Activated naive CD4-positive, alpha-beta T cell treated with anti-CD3 and anti-CD28 coated beads, Interleukin-2, amount 50 U/mL, for 24 hours (primary cell): ENCODE results near the gene PRDM13.
A peak's percentile ranks its signal among the peaks of the same experiment; 100 is the strongest.
"Not testable (repeated sequence)": the region's sequence is repeated elsewhere in the genome, so short reads cannot be mapped to it uniquely, and the experiment has no call there.

ENCODE experiments used
- H3K27ac Mint-ChIP-seq: one replicate; pipeline ENCODE4 v1.8.0; 2021; ENCODE audit warnings: mild to moderate bottlenecking, mixed read lengths
- H3K27me3 Mint-ChIP-seq: one replicate; pipeline ENCODE4 v1.8.0; 2021; ENCODE audit warnings: mixed read lengths
- H3K36me3 Mint-ChIP-seq: one replicate; pipeline ENCODE4 v1.8.0; 2021; ENCODE audit warnings: mixed read lengths
- H3K4me1 Mint-ChIP-seq: one replicate; pipeline ENCODE4 v1.8.0; 2021; ENCODE audit warnings: mixed read lengths
- H3K4me3 Mint-ChIP-seq: one replicate; pipeline ENCODE4 v1.8.0; 2021; ENCODE audit warnings: mild to moderate bottlenecking, mixed read lengths
- H3K9me3 Mint-ChIP-seq: one replicate; pipeline ENCODE4 v1.8.0; 2021; ENCODE audit warnings: mixed read lengths

The PRDM13 gene

GRCh38 chr6:99591673-99592364 is 14.8 kb upstream of the PRDM13 start:
- Mint-ChIP-seq H3K4me1 (peaks cover 23% of the 10 kb centered on the region), H3K4me3 (no peak overlapping the region), H3K27ac (no peak overlapping the region), H3K9me3 (peaks cover 9% of the 10 kb centered on the region), H3K36me3 (peaks cover 2% of the 10 kb centered on the region), H3K27me3 (peaks cover 62% of the 10 kb centered on the region)

DNA sequence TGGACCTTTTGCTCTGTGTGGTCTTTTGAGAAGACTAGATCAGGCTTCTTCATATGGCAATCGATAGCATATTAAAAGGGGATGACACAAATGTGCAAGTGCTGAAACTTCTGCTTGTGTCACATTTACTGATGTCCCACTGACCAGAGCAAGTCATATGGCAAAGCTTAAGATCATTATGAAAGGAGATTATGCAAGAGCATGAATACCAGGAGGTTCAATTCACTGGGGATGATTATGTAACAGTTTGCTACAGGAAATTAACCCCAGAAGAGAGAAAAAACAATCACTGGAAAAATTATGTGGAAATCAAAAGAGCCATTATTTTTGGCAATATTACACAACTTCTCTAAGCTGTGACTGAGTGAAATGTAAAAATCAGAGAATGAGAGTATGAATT is 13.7 kb upstream of the PRDM13 start:
- H3K27me3 Mint-ChIP-seq: peaks cover 70% of the 10 kb centered on the region
- H3K4me1 Mint-ChIP-seq: peaks cover 23% of the 10 kb centered on the region
- H3K9me3 Mint-ChIP-seq: peaks cover 9% of the 10 kb centered on the region
- H3K27ac Mint-ChIP-seq: no peak overlapping the region
- H3K36me3 Mint-ChIP-seq: peaks cover 2% of the 10 kb centered on the region
- no peak overlapping the region for H3K4me3 Mint-ChIP-seq

DNA sequence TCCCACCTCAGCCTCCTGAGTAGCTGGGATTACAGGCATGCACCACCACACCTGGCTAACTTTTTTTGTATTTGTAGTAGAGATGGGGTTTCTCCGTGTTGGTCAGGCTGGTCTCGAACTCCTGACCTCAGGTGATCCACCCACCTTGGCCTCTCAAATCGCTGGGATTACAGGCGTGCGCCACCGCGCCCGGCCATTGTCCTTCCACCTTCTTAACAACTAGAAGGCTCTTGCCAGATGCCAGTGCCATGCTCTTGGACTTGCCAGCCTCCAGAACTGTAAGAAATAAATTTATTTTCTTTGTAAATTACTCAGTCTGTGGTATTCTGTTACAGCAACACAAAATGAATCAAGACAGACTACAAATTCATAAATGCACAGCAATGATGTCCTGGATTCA is 11.9 kb upstream of the PRDM13 start:
- H3K27ac Mint-ChIP-seq, H3K36me3 Mint-ChIP-seq, H3K9me3 Mint-ChIP-seq, H3K4me3 Mint-ChIP-seq: not testable (repeated sequence)
- H3K27me3 Mint-ChIP-seq: peaks cover 72% of the 10 kb centered on the region
- H3K4me1 Mint-ChIP-seq: peaks cover 12% of the 10 kb centered on the region

DNA sequence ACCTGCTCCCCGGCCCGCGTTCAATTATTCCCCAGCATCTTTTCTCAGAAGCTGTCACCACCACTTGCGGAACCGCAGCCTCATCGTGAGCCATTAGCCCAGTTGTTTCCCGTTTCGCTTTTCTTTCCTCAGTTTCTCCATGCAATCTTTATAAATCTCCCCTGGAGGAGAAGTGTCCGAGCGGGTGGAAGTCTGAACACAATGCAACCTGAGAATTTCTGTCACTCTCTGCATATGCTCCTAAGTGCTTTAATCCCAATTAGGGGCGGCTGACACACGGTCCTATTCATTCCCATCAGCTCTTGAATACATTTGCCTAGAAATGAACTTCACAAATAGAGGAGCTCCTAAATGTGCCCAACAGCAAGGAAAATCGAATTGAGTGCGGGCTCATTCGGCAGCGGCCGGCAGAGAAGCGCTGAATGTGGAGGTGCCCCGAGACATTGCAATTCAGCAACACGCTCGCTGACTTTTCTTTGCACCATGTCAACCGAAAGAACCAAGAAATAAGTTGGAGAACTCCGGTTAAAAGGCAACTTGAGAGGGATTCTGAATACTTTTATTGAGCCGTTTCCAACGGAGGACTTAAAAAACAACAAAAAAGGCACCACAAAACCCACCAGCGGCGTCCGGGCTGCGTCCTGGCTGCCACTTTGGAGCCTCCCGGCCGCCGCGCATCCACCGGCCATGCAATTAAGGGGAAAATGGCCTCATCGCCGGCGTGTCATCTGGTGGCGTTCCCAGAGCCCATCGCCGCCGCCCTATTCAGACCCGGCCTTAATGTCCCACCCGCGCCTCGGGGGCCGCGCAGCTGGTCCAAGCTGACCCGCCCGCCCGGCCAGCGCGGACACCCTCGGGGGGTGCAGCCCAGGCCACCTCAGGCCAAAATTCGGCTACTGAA is 3.9 kb upstream of the PRDM13 start:
- H3K27ac Mint-ChIP-seq: no peak overlapping the region
- H3K4me1 Mint-ChIP-seq: peaks cover 16% of the 10 kb centered on the region
- peaks cover 70% of the 10 kb centered on the region for H3K27me3 Mint-ChIP-seq
- H3K9me3 Mint-ChIP-seq: no peaks in the 10 kb centered on the region
- peak overlapping the region; percentile 49 for H3K4me3 Mint-ChIP-seq
- no peaks in the 10 kb centered on the region for H3K36me3 Mint-ChIP-seq

DNA sequence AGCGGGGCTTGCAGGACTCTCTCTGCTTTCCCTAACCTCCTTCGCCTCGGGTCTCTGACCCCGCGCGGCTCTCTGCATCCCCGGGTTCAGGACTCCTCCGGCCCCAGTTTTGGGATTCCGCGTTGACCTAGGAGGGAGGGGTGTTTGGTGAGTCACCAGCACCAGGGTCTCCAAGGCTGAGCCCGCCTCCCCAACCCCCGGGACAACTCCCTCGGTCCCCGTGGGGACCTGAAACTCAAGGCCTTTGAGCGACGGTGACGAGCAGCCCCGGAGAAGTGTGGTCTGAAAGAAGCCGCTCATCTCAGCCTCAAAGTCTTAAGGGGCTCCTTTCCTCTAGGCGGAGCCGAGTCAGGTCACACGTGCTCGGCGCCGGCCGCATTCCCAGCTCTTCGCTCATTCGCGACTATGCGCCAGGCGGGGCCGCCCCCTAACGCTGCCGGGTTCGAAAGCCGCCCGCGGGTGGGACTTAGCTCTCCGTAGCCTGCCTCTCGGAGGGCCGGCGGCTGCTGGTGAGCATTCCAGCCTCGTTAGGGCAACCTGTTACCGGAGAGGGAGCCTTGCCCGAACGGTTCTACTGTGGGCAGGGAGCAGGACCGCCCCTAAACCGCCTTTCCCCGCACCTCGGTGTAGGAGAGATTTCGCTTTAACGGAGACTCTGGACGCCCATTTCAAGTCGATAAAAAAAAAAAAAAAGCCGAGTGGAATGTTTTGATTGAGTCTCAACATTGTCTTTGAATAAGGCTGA is 3.0 kb upstream of the PRDM13 start:
- H3K9me3 Mint-ChIP-seq: no peaks in the 10 kb centered on the region
- H3K27me3 Mint-ChIP-seq: peaks cover 70% of the 10 kb centered on the region
- H3K4me1 Mint-ChIP-seq: peaks cover 16% of the 10 kb centered on the region

GRCh38 chr6:99604166-99605073 is 2.2 kb upstream of the PRDM13 start:
- peak overlapping the region; percentile 67 for H3K4me3 Mint-ChIP-seq
- H3K36me3 Mint-ChIP-seq: no peaks in the 10 kb centered on the region
- no peak overlapping the region for H3K27ac Mint-ChIP-seq
- peaks cover 16% of the 10 kb centered on the region for H3K4me1 Mint-ChIP-seq
- H3K27me3 Mint-ChIP-seq: peaks cover 70% of the 10 kb centered on the region
- H3K9me3 Mint-ChIP-seq: no peaks in the 10 kb centered on the region

More for the DNA sequence above, 3.0 kb upstream of the PRDM13 start:
- Mint-ChIP-seq H3K36me3 (no peaks in the 10 kb centered on the region), H3K4me3 (peak overlapping the region; percentile 67), H3K27ac (no peak overlapping the region)

DNA sequence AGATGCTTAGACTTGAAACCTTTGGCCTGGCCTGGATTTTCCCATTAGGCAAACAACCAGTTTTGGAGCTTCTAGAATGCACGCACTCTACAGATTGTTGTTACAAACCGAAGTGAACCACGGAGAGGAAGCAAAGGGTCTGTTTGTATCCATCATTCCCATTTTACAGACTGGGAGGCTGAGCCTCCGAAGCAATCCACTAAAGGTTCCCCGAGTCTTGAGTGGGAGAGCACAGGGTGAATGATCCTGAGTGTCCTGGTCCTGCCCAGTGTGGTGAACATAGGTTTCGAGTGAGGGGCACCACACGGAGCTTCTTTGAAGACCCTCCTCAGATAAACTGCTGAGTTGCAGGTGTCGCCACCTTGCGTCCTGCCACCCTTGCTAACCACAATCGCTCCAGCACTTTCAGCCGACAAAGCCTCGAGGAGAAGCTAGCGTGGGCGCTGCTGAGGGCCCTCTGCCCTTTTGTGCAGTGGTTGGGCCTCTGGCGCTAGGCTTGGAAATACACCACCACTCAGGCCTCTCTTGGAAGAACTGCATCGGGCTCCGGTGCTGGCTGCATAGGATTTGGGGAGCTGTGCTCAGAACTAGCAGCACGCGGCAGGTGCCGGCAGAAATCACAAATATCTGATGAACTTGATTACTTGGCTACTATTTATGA is 1.4 kb upstream of the PRDM13 start:
- Mint-ChIP-seq H3K36me3 (no peaks in the 10 kb centered on the region), H3K9me3 (no peaks in the 10 kb centered on the region), H3K4me1 (peaks cover 21% of the 10 kb centered on the region), H3K27ac (no peak overlapping the region), H3K27me3 (peaks cover 71% of the 10 kb centered on the region), H3K4me3 (peak overlapping the region; percentile 67)

- peaks cover 73% of the 10 kb centered on the region for H3K27me3 Mint-ChIP-seq
- H3K9me3 Mint-ChIP-seq: no peaks in the 10 kb centered on the region
- peaks cover 30% of the 10 kb centered on the region for H3K4me1 Mint-ChIP-seq
- no peak overlapping the region for H3K27ac Mint-ChIP-seq
- no peaks in the 10 kb centered on the region for H3K36me3 Mint-ChIP-seq
- H3K4me3 Mint-ChIP-seq: no peak overlapping the region
These were observed 550 bp upstream of the PRDM13 start for GRCh38 chr6:99605911-99606655.

- H3K36me3 Mint-ChIP-seq: no peaks in the 10 kb centered on the region
- H3K27me3 Mint-ChIP-seq: peaks cover 77% of the 10 kb centered on the region
- H3K4me3 Mint-ChIP-seq: no peak overlapping the region
- H3K4me1 Mint-ChIP-seq: peaks cover 34% of the 10 kb centered on the region
- H3K27ac Mint-ChIP-seq: peak overlapping the region; percentile 8
- H3K9me3 Mint-ChIP-seq: no peaks in the 10 kb centered on the region
These were observed 893 bp downstream of the PRDM13 start for GRCh38 chr6:99607416-99608036.

- Mint-ChIP-seq H3K36me3 (no peaks in the 10 kb centered on the region), H3K4me3 (no peak overlapping the region), H3K27ac (peak overlapping the region; percentile 72), H3K9me3 (no peaks in the 10 kb centered on the region), H3K4me1 (peaks cover 29% of the 10 kb centered on the region), H3K27me3 (peaks cover 73% of the 10 kb centered on the region)
These were observed 1.6 kb downstream of the PRDM13 start for GRCh38 chr6:99608059-99608885.

- no peaks in the 10 kb centered on the region for H3K9me3 Mint-ChIP-seq
These were observed 2.4 kb downstream of the PRDM13 start for GRCh38 chr6:99608886-99609482.

DNA sequence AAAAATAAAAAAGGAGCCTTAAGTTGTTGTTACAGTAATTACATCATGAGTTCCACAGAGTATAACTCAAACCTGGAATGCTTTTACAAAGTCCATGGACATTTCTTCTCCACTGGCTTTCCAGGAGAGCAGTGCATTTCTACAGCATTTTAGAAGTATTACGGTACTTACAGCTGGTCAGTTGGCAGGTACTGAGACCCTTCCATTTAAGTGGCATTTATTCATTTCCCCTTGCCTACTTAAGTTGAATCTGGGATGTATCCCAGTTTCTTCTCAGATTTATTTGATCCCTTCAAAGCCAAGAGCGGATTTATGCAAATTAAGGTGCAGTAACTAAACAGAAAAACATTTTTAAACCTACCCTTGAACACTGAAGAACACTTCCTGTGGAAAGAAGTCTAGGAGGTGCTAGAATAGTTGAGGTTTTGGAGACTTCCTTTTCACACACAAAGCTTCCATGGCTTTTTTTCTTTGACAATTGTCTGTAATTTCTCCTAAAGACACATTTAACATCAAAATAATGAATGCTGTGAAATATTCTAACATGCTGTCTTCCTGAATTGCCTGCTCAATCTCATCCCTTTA is 3.4 kb downstream of the PRDM13 start:
- Mint-ChIP-seq H3K36me3 (no peaks in the 10 kb centered on the region), H3K9me3 (no peaks in the 10 kb centered on the region), H3K27me3 (peaks cover 67% of the 10 kb centered on the region), H3K4me1 (peaks cover 27% of the 10 kb centered on the region), H3K4me3 (no peak overlapping the region), H3K27ac (peak overlapping the region; percentile 23)

More at GRCh38 chr6:99608886-99609482, 2.4 kb downstream of the PRDM13 start:
- H3K27ac Mint-ChIP-seq: peak overlapping the region; percentile 6
- H3K4me1 Mint-ChIP-seq: peaks cover 27% of the 10 kb centered on the region
- no peak overlapping the region for H3K4me3 Mint-ChIP-seq
- H3K36me3 Mint-ChIP-seq: no peaks in the 10 kb centered on the region
- peaks cover 70% of the 10 kb centered on the region for H3K27me3 Mint-ChIP-seq
